OCI-LY1 (cell line): ENCODE measurements around the gene WASHC3.

Source experiments
- H2AFZ ChIP-seq: fragments of 200-600 bp; sonication (generic), shearing (Covaris generic); 2 replicates; pipeline ENCODE4 v1.6.0; 2014; ENCODE audit warnings: antibody characterized with exemption, mild to moderate bottlenecking, low read length
- H3F3A ChIP-seq: fragments of 200-600 bp; sonication (generic), shearing (Covaris generic); 2 replicates; pipeline ENCODE4 v1.6.0; 2014; ENCODE audit warnings: mild to moderate bottlenecking, antibody characterized with exemption, low read length, moderate library complexity; ENCODE audit not compliant: insufficient read depth
- H3K27ac ChIP-seq: fragments of 200-600 bp; sonication (generic); 2 replicates; pipeline ENCODE4 v1.5.1; 2014; ENCODE audit warnings: low read length, mixed run types, mild to moderate bottlenecking, low read depth; ENCODE audit not compliant: poor library complexity, severe bottlenecking
- H3K27me3 ChIP-seq: fragments of 200-600 bp; sonication (generic); 2 replicates; pipeline ENCODE4 v1.6.0; 2014; ENCODE audit warnings: antibody characterized with exemption, mild to moderate bottlenecking, low read length, moderate library complexity; ENCODE audit not compliant: insufficient read depth
- H3K36me3 ChIP-seq: fragments of 200-600 bp; sonication (generic); 2 replicates; pipeline ENCODE4 v1.6.1; 2014; ENCODE audit warnings: mild to moderate bottlenecking, antibody characterized with exemption, low read length, moderate library complexity, mixed read lengths; ENCODE audit not compliant: insufficient read depth
- H3K4me1 ChIP-seq: fragments of 200-600 bp; sonication (generic); 2 replicates; pipeline ENCODE4 v1.5.1; 2014; ENCODE audit warnings: mild to moderate bottlenecking, low read length, moderate library complexity; ENCODE audit not compliant: insufficient read depth, severe bottlenecking
- H3K4me2 ChIP-seq: fragments of 200-600 bp; sonication (generic), shearing (Covaris generic); 2 replicates; pipeline ENCODE4 v1.6.1; 2014; ENCODE audit warnings: low read length
- H3K4me3 ChIP-seq: fragments of 200-600 bp; sonication (generic); 2 replicates; pipeline ENCODE4 v1.5.1; 2014; ENCODE audit warnings: low read length, low read depth, mild to moderate bottlenecking, mixed read lengths; ENCODE audit not compliant: poor library complexity, severe bottlenecking
- H3K79me2 ChIP-seq: fragments of 200-600 bp; shearing (Covaris generic); 2 replicates; pipeline ENCODE4 v1.6.1; 2016; ENCODE audit warnings: mixed run types, low read length, mixed read lengths; ENCODE audit not compliant: insufficient read depth
- H3K9ac ChIP-seq: fragments of 200-600 bp; sonication (generic), shearing (Covaris generic); 2 replicates; pipeline ENCODE4 v1.6.1; 2014; ENCODE audit warnings: mild to moderate bottlenecking, low read length, mixed read lengths
- H3K9me2 ChIP-seq: fragments of 200-600 bp; sonication (generic), shearing (Covaris generic); 2 replicates; pipeline ENCODE4 v1.6.1; 2014; ENCODE audit warnings: low read depth, mild to moderate bottlenecking, low read length, mixed read lengths
- H3K9me3 ChIP-seq: fragments of 200-600 bp; shearing (Covaris generic); 2 replicates; pipeline ENCODE4 v1.6.1; 2014; ENCODE audit warnings: low read length, mixed read lengths
- H4K20me1 ChIP-seq: fragments of 200-600 bp; sonication (generic), shearing (Covaris generic); 2 replicates; pipeline ENCODE4 v1.6.0; 2016; ENCODE audit warnings: mild to moderate bottlenecking, low read length; ENCODE audit not compliant: insufficient read depth
- EZH2 ChIP-seq: fragments of 200-600 bp; sonication (generic), shearing (Covaris generic); IDR thresholded peaks from 2 replicates; pipeline ENCODE4 v1.8.0; 2017; ENCODE audit warnings: borderline replicate concordance, mixed run types, mild to moderate bottlenecking, antibody characterized with exemption, low read length, moderate library complexity, mixed read lengths
- TF ChIP-seq, protein P1 (sequence below): fragments of 200-600 bp; sonication (generic), shearing (Covaris generic); IDR thresholded peaks from 2 replicates; pipeline ENCODE4 v1.5.1; 2017; ENCODE audit warnings: mild to moderate bottlenecking, antibody characterized with exemption, low read length, moderate library complexity, mixed read lengths

The WASHC3 gene

DNA sequence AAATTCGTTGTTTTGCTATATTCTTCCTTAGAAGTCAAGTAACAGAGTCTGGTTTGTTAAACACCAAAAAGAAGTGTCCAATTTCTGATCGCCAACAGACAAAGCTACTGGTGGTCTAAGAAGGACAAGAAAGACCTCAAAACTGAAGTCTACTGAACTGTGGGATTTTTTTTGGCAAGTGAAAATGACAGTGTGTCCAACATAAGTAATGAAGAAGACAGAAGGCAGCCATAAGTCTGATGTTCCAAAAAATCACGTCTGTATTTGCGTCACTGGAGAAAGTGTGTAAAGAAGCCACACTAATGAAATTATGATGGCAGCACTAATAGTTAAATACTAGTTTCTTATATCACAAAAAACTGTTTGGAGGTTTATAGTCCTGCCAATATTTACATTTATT lies 32.6 kb downstream of the WASHC3 start:
- Histone ChIP-seq H3K4me2 (no peak overlapping the region), H3F3A (no peaks in the 10 kb centered on the region), H3K79me2 (no peaks in the 10 kb centered on the region), H4K20me1 (no peaks in the 10 kb centered on the region), H3K4me1 (no peaks in the 10 kb centered on the region), H3K4me3 (no peak overlapping the region), H3K9ac (no peak overlapping the region), H3K36me3 (peaks cover 19% of the 10 kb centered on the region), H3K27me3 (no peaks in the 10 kb centered on the region), H2AFZ (no peak overlapping the region), H3K9me3 (no peaks in the 10 kb centered on the region), H3K27ac (no peak overlapping the region), H3K9me2 (no peaks in the 10 kb centered on the region)
- TF ChIP-seq, protein P1, sequence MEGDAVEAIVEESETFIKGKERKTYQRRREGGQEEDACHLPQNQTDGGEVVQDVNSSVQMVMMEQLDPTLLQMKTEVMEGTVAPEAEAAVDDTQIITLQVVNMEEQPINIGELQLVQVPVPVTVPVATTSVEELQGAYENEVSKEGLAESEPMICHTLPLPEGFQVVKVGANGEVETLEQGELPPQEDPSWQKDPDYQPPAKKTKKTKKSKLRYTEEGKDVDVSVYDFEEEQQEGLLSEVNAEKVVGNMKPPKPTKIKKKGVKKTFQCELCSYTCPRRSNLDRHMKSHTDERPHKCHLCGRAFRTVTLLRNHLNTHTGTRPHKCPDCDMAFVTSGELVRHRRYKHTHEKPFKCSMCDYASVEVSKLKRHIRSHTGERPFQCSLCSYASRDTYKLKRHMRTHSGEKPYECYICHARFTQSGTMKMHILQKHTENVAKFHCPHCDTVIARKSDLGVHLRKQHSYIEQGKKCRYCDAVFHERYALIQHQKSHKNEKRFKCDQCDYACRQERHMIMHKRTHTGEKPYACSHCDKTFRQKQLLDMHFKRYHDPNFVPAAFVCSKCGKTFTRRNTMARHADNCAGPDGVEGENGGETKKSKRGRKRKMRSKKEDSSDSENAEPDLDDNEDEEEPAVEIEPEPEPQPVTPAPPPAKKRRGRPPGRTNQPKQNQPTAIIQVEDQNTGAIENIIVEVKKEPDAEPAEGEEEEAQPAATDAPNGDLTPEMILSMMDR = no peak
- TF ChIP-seq EZH2 = no peak

- no peak overlapping the region for H3K4me3 ChIP-seq
- no peak for TF ChIP-seq EZH2
- TF ChIP-seq, protein P1 = peak; percentile 6; the same call in 1 of the 2 replicates
- no peaks in the 10 kb centered on the region for H3K4me1 ChIP-seq
- H4K20me1 ChIP-seq = no peaks in the 10 kb centered on the region
- no peaks in the 10 kb centered on the region for H3K79me2 ChIP-seq
- H3K36me3 ChIP-seq = peaks cover 18% of the 10 kb centered on the region; the same call in 1 of the 2 replicates
- no peak overlapping the region for H3K4me2 ChIP-seq
- H3K27me3 ChIP-seq = no peaks in the 10 kb centered on the region
- H2AFZ ChIP-seq = no peak overlapping the region
- H3K9ac ChIP-seq = no peak overlapping the region
- H3K9me3 ChIP-seq = no peaks in the 10 kb centered on the region
- no peaks in the 10 kb centered on the region for H3K9me2 ChIP-seq
- no peak overlapping the region for H3K27ac ChIP-seq
- H3F3A ChIP-seq = no peaks in the 10 kb centered on the region
These were observed 35.1 kb downstream of the WASHC3 start for GRCh38 chr12:102026728-102027127.

DNA sequence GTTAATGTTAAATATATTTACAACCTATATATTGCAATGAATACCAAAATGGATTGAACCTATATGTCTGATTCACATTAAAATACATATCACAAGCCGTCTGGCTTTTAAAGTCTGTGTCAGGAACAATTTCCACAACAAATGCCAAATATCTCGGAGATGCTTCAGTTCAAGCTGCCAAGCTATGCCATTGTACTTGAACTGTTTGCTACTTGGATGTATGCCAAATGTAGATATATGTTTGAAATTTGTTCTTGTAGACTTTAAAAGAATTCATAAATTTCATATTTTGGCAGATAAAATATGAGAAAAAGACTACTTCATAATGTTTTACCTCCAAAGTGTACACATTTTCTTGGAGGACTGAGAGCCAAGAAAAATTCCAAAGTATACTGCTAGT lies 37.0 kb downstream of the WASHC3 start:
- H3F3A ChIP-seq = no peaks in the 10 kb centered on the region
- H2AFZ ChIP-seq = no peak overlapping the region
- no peak overlapping the region for H3K9ac ChIP-seq
- no peaks in the 10 kb centered on the region for H3K9me2 ChIP-seq
- H3K27ac ChIP-seq = no peak overlapping the region
- TF ChIP-seq, protein P1 = no peak
- TF ChIP-seq EZH2 = no peak
- no peaks in the 10 kb centered on the region for H4K20me1 ChIP-seq
- no peaks in the 10 kb centered on the region for H3K27me3 ChIP-seq
- no peaks in the 10 kb centered on the region for H3K4me1 ChIP-seq
- H3K4me2 ChIP-seq = no peak overlapping the region
- H3K36me3 ChIP-seq = peaks cover 18% of the 10 kb centered on the region; the same call in 1 of the 2 replicates
- no peak overlapping the region for H3K4me3 ChIP-seq
- H3K9me3 ChIP-seq = no peaks in the 10 kb centered on the region
- H3K79me2 ChIP-seq = no peaks in the 10 kb centered on the region
